SW 1271 (cell line): ENCODE measurements around the gene CCDC54.
"Not testable (repeated sequence)": the region's sequence is repeated elsewhere in the genome, so short reads cannot be mapped to it uniquely, and the experiment has no call there.

Experiments used
- DNase-seq, 2 experiments: peaks; one replicate each; lab custom pipeline; 2025; lab: John Stamatoyannopoulos, UW

CCDC54 gene

GRCh38 chr3:107377151-107377550, at the start of gene CCDC54:
CCDC54 (plus strand) TSS chr3:107377439; CDS start chr3:107377588, 149 bp downstream.
- no peak for DNase-seq

GRCh38 chr3:107328069-107328468, 49.2 kb upstream of the CCDC54 start:
- no peak for DNase-seq

GRCh38 chr3:107329088-107329487, 48.2 kb upstream of the CCDC54 start:
- no peak for DNase-seq

- DNase-seq = not testable (repeated sequence)
These were observed 37.5 kb upstream of the CCDC54 start for GRCh38 chr3:107339690-107340089.

- DNase-seq = no peak
These were observed 32.5 kb upstream of the CCDC54 start for GRCh38 chr3:107344722-107345121.

GRCh38 chr3:107345822-107346405, 31.3 kb upstream of the CCDC54 start:
- DNase-seq = no peak

- no peak for DNase-seq
These were observed 30.7 kb upstream of the CCDC54 start for GRCh38 chr3:107346564-107346963.

- DNase-seq = no peak
These were observed 29.5 kb upstream of the CCDC54 start for GRCh38 chr3:107347751-107348150.

GRCh38 chr3:107356706-107357105, 20.5 kb upstream of the CCDC54 start:
- DNase-seq = no peak

- DNase-seq = no peak
These were observed 15.6 kb upstream of the CCDC54 start for GRCh38 chr3:107361633-107362032.

GRCh38 chr3:107365051-107365450, 12.2 kb upstream of the CCDC54 start:
- no peak for DNase-seq

GRCh38 chr3:107366766-107367165, 10.5 kb upstream of the CCDC54 start:
- no peak for DNase-seq

GRCh38 chr3:107367353-107367752, 9.9 kb upstream of the CCDC54 start:
- DNase-seq = peak in 1 of 2 experiments; percentile 37

- DNase-seq = no peak
These were observed 8.4 kb upstream of the CCDC54 start for GRCh38 chr3:107368654-107369398.

GRCh38 chr3:107369791-107370190, 7.4 kb upstream of the CCDC54 start:
- DNase-seq = no peak

- DNase-seq = no peak
These were observed 6.3 kb upstream of the CCDC54 start for GRCh38 chr3:107370907-107371306.

GRCh38 chr3:107372506-107372905, 4.7 kb upstream of the CCDC54 start:
- DNase-seq = no peak

- DNase-seq = no peak
These were observed 3.3 kb upstream of the CCDC54 start for GRCh38 chr3:107373896-107374295.

GRCh38 chr3:107375682-107376081, 1.6 kb upstream of the CCDC54 start:
- DNase-seq = no peak

GRCh38 chr3:107382631-107383030, 5.4 kb downstream of the CCDC54 start:
- DNase-seq = no peak

GRCh38 chr3:107384428-107384827, 7.2 kb downstream of the CCDC54 start:
- no peak for DNase-seq

- DNase-seq = no peak
These were observed 7.7 kb downstream of the CCDC54 start for GRCh38 chr3:107384907-107385306.

GRCh38 chr3:107387555-107387954, 10.3 kb downstream of the CCDC54 start:
- DNase-seq = no peak
